Measurements from ENCODE around the gene CYBC1.

The CYBC1 gene

DNA sequence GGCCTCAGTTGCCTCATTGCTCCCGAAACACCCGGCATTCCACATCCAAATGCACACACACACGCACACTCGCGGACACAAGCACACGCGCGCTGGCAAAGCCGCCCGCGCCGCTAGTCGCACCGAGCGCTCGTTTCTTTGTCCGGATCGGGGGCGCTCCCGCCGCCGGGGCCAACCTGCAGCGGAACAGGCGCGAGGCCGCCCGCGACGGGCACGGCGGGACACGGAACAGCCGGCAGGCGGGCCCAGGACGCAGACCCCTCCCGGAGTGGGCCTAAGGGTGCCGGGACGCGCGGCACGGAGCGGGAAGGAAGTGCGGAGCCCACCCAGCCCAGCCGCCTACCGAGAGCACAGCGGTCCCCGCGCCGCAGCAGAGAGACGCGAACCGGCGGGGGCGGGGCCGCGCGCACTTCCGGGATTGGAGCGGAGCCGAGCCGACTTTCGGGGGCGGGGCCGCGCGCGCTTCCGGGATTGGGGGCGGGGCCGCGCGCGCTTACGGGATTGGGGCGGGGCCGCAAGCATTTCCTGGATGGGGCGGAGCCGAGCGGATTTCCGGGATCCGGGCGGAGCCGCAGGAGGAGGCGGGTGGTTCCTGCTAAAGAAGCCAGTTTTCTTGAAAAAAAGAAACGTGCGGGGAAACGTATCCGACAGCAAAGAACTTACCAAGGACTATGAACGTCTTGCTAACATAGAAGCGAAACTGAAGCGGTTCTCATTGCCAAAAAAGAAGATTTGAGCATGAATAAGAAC is at the start of gene CYBC1:
Gene CYBC1, minus strand, starts transcription at position 396 of the 750 bp plus-strand sequence. CDS start 1,498 bp downstream, outside the sequence.
- in situ Hi-C loops (cut with MboI; ENCODE audit: low pct_unique_long_range_greater_than_20kb, low sequenced_read_pairs): no loop called here
- DNase-seq: peak; percentile 87

DNA sequence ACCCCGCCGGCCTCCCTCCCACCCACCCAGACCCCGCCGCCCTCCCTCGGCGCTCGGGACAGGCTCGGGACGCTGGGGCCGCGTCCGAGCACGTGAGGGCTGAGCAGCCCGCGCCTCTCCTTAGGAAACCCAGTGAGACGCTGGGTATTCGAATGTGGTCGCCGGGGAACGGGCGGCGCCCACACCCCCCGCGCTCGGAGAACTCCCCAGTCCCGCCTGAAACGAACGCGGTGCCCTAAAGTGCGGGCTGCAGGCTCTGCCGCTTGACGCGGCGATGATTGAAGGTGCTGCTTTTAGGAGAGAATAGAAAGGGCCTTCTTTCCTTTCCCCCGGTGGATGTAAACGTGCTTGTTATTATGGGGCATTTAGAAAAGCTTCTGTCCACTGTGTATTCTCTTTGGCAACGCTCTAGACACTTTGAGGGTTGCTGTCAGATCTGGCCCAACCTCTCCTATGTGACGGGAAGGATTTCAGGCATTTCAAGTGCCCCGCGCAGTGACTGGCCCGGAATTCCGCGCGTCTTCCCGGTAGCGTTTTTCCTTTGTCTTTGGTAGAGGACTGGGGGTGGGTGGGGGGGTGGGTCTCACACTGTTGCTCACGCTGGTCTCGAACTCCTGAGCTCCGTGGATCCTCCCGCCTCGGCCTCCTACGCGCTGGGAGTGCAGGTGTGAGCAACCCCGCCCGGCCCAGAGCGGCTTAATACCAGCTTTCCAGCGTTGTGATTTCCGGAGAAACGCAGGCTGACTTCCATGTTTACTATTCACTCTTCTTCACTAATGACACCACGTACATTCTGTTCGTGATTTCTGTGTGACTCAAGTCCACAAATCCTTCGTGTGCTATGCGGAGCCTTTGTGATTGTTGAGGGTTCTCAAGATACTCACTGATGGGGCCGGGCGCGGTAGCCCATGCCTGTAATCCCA is 47.2 kb upstream of the CYBC1 start:
- DNase-seq: peak; percentile 59
- in situ Hi-C loops (cut with MboI; ENCODE audit: low pct_unique_long_range_greater_than_20kb, low sequenced_read_pairs): loop anchor here (25.0 kb wide), 1 partner anchor 90 kb away; no protein-coding TSS in a partner anchor

DNA sequence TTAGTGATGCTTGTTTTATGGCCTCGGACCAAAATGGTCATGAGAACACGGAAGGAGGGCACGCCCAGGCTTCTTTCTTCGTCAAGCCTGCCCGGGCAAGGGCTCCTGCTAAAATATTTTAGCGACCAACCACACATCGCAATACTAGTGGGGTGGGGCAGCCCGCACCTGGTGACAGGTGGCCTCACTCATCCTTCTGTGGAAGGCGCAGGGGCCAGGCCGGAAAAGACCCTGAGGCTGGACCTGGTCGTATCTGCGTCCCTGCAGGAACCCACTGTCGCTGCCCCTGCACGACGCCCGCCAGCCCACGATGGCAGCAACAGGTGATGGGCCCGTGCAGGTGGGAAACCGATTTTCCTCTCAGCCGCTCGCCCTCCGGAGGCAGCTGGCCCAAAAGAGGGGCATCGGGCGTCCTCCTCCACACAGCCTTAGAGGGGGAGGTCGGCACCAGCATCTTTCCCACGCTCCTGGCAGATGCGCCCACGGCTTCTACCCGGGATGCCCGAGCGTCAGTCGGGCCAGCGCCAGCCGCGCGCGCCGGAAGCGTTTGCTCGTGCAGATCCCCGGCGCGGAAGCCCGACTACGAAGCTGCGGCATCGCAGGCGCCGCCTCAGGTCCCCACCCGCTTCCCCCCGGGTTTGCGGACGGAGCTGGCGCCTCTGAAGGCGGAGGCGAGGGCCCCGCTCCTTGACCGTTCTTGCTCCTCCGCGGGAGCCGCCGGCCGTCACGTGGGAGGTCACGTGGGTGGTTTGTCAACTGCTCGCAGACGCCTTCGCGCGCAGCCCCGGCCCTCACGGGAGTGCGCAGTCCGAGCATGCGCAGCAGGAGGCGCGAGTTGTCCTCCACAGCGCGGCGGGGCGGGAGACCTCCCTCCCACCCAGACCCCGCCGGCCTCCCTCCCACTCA is 46.2 kb upstream of the CYBC1 start:
- in situ Hi-C loops (cut with MboI; ENCODE audit: low pct_unique_long_range_greater_than_20kb, low sequenced_read_pairs): loop anchor here (25.0 kb wide), 1 partner anchor 91 kb away; no protein-coding TSS in a partner anchor
- peak; percentile 90 for DNase-seq

- DNase-seq: no peak
- in situ Hi-C loops (cut with MboI; ENCODE audit: low pct_unique_long_range_greater_than_20kb, low sequenced_read_pairs): loop anchor here (25.0 kb wide), 1 partner anchor 91 kb away; no protein-coding TSS in a partner anchor
These were observed 45.4 kb upstream of the CYBC1 start for GRCh38 chr17:82495844-82496528.

- peak; percentile 95 for DNase-seq
- in situ Hi-C loops (cut with MboI; ENCODE audit: low pct_unique_long_range_greater_than_20kb, low sequenced_read_pairs): loop anchor here (25.0 kb wide), 1 partner anchor 93 kb away; no protein-coding TSS in a partner anchor
These were observed 43.9 kb upstream of the CYBC1 start for GRCh38 chr17:82494236-82495055.

DNA sequence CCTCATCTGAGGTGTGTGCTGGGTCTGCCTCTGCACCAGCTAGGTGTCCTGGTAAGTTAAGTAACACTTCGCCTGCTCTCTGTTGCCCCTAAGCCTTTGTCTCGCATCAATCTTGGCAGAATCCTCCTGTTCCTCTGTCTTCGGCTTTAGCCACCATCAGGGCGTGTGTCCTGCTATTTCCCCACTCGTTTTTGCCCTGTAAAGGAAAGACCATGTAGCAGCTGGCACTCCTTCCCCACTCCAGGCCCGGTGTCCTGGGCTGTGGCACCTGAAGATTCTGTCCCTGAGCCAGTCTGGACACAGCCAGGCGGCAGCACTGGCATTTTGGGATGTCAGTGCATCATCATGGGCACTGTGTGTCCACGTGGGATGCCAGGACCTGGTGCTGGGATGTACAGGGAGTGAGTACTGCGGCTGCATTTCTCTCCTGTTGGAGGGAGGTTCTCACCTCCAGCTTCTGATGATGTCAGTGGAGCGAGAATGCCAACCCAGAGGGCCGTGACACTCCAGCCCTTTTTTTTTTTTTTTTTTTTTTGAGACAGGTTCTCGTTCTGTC is 42.8 kb upstream of the CYBC1 start:
- in situ Hi-C loops (cut with MboI; ENCODE audit: low pct_unique_long_range_greater_than_20kb, low sequenced_read_pairs): loop anchor here (25.0 kb wide), 1 partner anchor 94 kb away; no protein-coding TSS in a partner anchor
- no peak for DNase-seq

- in situ Hi-C loops (cut with MboI; ENCODE audit: low pct_unique_long_range_greater_than_20kb, low sequenced_read_pairs): loop anchor here (25.0 kb wide), 1 partner anchor 95 kb away; no protein-coding TSS in a partner anchor
- DNase-seq: no peak
These were observed 42.2 kb upstream of the CYBC1 start for GRCh38 chr17:82492643-82493225.

GRCh38 chr17:82491533-82491932 is 41.0 kb upstream of the CYBC1 start:
- in situ Hi-C loops (cut with MboI; ENCODE audit: low pct_unique_long_range_greater_than_20kb, low sequenced_read_pairs): loop anchor here (25.0 kb wide), 1 partner anchor 96 kb away; no protein-coding TSS in a partner anchor
- no peak for DNase-seq

- in situ Hi-C loops (cut with MboI; ENCODE audit: low pct_unique_long_range_greater_than_20kb, low sequenced_read_pairs): loop anchor here (25.0 kb wide), 1 partner anchor 96 kb away; no protein-coding TSS in a partner anchor
- DNase-seq: no peak
These were observed 40.6 kb upstream of the CYBC1 start for GRCh38 chr17:82491196-82491530.

GRCh38 chr17:82490512-82491195 is 40.1 kb upstream of the CYBC1 start:
- DNase-seq: no peak
- in situ Hi-C loops (cut with MboI; ENCODE audit: low pct_unique_long_range_greater_than_20kb, low sequenced_read_pairs): loop anchor here (25.0 kb wide), 1 partner anchor 97 kb away; no protein-coding TSS in a partner anchor

GRCh38 chr17:82489851-82490511 is 39.4 kb upstream of the CYBC1 start:
- no peak for DNase-seq
- in situ Hi-C loops (cut with MboI; ENCODE audit: low pct_unique_long_range_greater_than_20kb, low sequenced_read_pairs): loop anchor here (25.0 kb wide), 1 partner anchor 97 kb away; no protein-coding TSS in a partner anchor

DNA sequence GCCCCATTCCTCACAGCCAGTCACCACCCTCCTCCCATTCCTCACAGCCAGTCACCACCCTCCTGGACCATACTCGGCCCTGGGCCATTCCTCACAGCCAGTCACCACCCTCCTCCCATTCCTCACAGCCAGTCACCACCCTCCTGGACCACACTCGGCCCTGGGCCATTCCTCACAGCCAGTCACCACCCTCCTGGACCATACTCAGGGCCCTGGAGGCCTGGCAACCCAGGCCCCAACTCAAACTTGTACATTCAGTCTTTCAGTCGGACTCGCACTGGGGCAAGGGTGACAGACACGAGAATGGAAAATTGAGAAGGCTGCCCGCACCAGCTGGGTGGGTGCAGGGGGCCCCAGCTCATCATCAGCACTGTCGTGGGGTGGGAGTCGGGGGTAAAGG is 38.6 kb upstream of the CYBC1 start:
- no peak for DNase-seq
- in situ Hi-C loops (cut with MboI; ENCODE audit: low pct_unique_long_range_greater_than_20kb, low sequenced_read_pairs): loop anchor here (25.0 kb wide), 1 partner anchor 98 kb away; no protein-coding TSS in a partner anchor

DNA sequence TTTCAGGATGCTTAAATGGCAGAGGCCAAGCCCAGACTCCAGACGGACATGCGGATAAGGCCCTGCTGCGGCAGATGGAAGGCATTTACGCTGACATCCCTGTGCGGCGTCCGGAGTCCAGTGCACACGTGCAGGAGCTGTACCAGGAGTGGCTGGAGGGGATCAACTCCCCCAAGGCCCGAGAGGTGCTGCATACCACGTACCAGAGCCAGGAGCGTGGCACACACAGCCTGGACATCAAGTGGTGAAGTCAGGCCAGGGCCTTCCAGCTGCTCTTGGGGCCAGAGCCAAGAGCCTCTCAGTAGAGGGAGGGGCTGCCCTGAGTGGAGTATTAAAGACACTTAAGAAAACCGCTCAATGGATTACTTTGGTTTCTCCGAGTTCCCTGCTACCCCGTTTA is 37.4 kb upstream of the CYBC1 start:
- in situ Hi-C loops (cut with MboI; ENCODE audit: low pct_unique_long_range_greater_than_20kb, low sequenced_read_pairs): loop anchor here (25.0 kb wide), 1 partner anchor 99 kb away; no protein-coding TSS in a partner anchor
- no peak for DNase-seq

GRCh38 chr17:82486231-82487094 is 35.9 kb upstream of the CYBC1 start:
- no peak for DNase-seq
- in situ Hi-C loops (cut with MboI; ENCODE audit: low pct_unique_long_range_greater_than_20kb, low sequenced_read_pairs): loop anchor here (25.0 kb wide), 1 partner anchor 101 kb away; no protein-coding TSS in a partner anchor

Measured in KBM-7 (cell line).